ENCODE measurements around the gene CENPO.

The CENPO gene

DNA sequence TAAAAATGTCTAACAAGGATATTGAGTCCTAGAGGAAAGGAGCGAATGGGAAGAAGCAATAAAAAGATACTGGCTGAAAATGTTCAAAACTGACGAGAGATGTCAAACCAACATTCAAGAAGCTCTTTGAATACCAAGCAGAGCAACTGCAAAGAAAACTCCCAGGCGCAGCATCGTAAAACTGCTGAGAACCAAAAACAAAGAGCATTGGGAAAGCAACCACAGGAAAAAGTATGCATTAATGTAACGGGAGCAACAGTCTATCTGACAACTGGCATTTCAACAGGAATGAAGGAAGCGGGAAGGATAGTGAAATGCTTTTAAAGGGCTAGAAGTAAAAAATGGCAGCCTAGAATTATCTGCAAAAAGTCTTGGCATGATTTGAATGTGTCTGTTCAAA is 73.7 kb downstream of the CENPO start:
- no peak for DNase-seq

DNA sequence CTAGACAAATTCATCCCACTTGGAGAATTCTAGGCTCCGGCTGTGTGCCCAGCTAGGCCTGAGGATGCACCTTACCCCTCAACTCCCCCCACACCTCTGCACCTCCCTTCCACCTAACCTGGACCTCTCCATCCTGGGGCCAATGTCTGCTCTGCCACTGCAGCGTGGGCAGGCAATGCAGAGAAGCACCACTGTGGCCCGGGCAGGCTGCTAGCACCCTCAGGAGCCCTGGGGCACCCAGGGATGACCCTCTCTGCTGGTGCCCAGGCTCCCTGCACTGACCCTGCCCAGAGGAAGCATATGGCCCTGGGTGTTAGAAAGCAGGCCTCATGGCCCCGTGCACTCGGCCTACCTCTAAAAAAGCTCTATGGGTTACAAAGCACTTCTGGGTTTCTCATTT is 77.2 kb downstream of the CENPO start:
- no peak for DNase-seq

DNA sequence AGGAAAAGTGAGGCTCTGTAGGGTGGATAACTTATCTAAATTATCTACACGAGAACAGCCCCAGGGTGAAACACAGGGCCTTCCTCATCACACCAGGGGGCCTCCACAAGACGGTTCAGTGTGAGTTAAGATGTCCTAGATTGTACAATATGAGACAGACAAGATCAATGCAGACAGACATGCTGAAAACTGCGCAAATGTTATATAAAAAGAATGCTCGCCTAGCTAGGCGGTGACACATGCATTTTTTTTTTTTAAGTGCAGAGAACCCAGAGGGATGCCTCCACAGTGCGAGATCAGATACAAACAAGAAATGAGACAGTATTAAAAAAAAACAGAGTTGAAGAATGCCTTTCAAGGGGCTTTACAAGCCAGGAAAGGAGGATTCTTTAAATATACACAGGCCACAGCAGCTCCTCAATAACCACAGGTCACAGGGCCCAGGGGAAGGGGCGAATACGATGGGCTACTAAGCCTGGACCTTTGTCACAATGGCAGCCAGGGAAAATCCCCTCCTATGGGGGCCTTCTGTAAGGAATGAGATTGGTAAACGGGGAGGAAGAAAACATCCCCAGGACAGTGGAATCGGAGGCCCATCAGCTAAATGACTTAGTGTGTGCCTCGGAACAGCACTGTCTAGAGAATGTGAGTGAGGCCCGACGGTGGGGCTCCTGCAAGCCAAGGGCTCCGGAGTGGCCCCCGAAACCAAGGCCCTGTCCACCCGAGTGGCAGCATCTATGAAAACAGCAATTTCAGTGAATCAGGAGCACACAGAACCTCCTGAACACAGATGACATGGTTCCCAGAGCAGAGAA is 77.9 kb downstream of the CENPO start:
- no peak for DNase-seq

DNA sequence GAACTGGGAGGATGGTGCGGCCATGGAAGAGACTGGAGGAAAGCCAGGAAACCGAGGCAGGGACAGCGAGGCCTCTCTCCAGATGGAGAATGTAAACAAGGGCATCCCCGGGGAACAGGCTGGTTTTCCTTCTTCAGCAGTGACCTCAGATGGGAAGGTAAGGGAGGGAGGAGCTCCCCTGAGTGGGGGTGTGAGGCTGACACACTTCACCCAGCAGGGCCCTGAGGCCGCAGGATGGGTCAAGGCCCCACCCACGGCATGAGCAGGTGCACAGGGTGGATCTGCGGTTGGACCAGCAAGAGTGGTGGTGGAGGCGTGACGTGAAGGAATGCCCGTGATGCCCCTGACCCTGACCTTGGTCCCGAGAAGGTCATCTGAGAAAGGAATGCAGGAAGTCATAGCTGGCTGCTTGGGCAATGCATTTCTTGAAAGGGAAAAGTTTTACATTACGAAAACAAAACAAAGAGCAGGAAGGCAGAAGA is 78.7 kb downstream of the CENPO start:
- DNase-seq = no peak
